ENCODE measurements around the gene SLC29A4. TPM values are rescaled to one million over a fixed set of nuclear protein-coding genes. Genes with fewer than 3 reads are reported as not detected.
"Not testable (repeated sequence)": the region's sequence is repeated elsewhere in the genome, so short reads cannot be mapped to it uniquely, and the experiment has no call there.

Gene SLC29A4
- total and polyA plus RNA-seq, 5 donors from 2014 or later = 0.22 to 0.47 (median 0.25) TPM

DNA sequence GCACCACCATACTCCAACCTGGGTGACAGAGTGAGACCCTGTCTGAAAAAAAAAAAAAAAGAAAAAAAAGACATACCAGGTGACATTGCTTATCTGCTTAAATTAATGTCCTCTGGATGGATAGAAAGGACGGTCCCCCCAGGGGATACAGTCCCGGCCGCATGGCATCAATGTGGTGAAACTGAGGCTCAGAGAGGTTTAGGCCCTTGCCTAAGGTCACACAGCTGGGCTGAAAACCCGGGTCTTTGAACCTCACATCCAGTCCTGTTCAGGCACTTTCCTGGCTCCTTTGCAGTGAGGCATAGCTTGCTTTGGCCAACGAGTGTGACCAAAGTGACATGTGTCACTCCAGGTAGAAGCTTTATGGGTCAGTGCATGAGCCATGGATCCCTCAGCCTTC, 4.6 kb downstream of the SLC29A4 start:
- not testable (repeated sequence) for H3K9me3 Mint-ChIP-seq; H3K27ac ChIP-seq (ENCODE audit: insufficient read depth, low read length, poor library complexity, severe bottlenecking); H3K36me3 ChIP-seq (ENCODE audit: control insufficient read depth, insufficient read depth, low read length); H3K4me1 ChIP-seq (ENCODE audit: control insufficient read depth, insufficient read depth, low read length, poor library complexity, severe bottlenecking); H3K4me3 Mint-ChIP-seq; ATAC-seq (ENCODE audit: low read depth in 2 of 2); H3K27ac Mint-ChIP-seq; H3K36me3 Mint-ChIP-seq; H3K27me3 ChIP-seq (ENCODE audit: control insufficient read depth, insufficient read depth, low read length); H3K4me1 Mint-ChIP-seq; H3K4me3 ChIP-seq (ENCODE audit: low read depth, low read length); H3K9me3 ChIP-seq (ENCODE audit: control insufficient read depth in 2 of 2, low read length in 2 of 2); DNase-seq
- peaks cover 11% of the 10 kb centered on the region for H3K27me3 Mint-ChIP-seq

DNA sequence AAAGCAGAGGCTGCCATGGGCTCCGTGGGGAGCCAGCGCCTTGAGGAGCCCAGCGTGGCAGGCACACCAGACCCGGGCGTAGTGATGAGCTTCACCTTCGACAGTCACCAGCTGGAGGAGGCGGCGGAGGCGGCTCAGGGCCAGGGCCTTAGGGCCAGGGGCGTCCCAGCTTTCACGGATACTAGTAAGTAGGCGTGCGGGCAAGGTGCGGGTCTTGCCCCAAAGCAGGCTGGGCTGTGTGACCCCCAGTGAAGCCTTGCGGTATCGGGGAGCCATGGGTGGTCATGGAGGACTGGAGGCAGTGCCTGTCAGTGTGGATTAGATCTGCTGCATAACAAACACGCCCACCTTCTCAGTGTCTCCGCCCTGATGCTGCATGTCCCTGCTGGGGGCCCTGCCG, 5.1 kb downstream of the SLC29A4 start:
- H3K4me3 ChIP-seq (ENCODE audit: low read depth, low read length) = no peak overlapping the region
- no peaks in the 10 kb centered on the region for H3K9me3 Mint-ChIP-seq
- no peaks in the 10 kb centered on the region for H3K27me3 ChIP-seq (ENCODE audit: control insufficient read depth, insufficient read depth, low read length)
- DNase-seq (no peak), ATAC-seq (ENCODE audit: low read depth in 2 of 2) (no peak)
- peak overlapping the region in 1 of 4 donors; percentile 54 for H3K4me3 Mint-ChIP-seq
- H3K4me1 ChIP-seq (ENCODE audit: control insufficient read depth, insufficient read depth, low read length, poor library complexity, severe bottlenecking) = peaks cover 6% of the 10 kb centered on the region
- H3K36me3 Mint-ChIP-seq = no peaks in the 10 kb centered on the region
- no peaks in the 10 kb centered on the region for H3K9me3 ChIP-seq (ENCODE audit: control insufficient read depth in 2 of 2, low read length in 2 of 2)
- no peaks in the 10 kb centered on the region for H3K36me3 ChIP-seq (ENCODE audit: control insufficient read depth, insufficient read depth, low read length)
- no peak overlapping the region for H3K27ac ChIP-seq (ENCODE audit: insufficient read depth, low read length, poor library complexity, severe bottlenecking)
- peaks cover 11% of the 10 kb centered on the region for H3K27me3 Mint-ChIP-seq
- H3K27ac Mint-ChIP-seq = no peak overlapping the region
- H3K4me1 Mint-ChIP-seq = peaks cover 0 to 4% (median 0%) of the 10 kb centered on the region in 4 donors

DNA sequence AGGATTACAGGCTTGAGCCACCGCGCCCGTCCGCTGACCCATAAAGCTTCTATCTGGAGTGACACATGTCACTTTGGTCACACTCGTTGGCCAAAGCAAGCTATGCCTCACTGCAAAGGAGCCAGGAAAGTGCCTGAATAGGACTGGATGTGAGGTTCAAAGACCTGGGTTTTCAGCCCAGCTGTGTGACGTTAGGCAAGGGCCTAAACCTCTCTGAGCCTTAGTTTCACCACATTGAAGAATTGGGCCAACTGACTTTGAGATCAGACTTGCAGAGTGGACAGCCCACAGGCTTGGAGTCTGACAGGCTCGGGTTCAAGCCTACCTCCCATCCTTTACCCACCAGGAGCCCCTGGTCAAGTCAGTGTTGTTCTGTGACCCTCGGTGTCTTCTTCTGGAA, 5.8 kb downstream of the SLC29A4 start:
- not testable (repeated sequence) for H3K27me3 ChIP-seq (ENCODE audit: control insufficient read depth, insufficient read depth, low read length); H3K27ac ChIP-seq (ENCODE audit: insufficient read depth, low read length, poor library complexity, severe bottlenecking); H3K4me3 ChIP-seq (ENCODE audit: low read depth, low read length); H3K9me3 Mint-ChIP-seq; H3K9me3 ChIP-seq (ENCODE audit: control insufficient read depth in 2 of 2, low read length in 2 of 2); H3K36me3 ChIP-seq (ENCODE audit: control insufficient read depth, insufficient read depth, low read length); H3K4me1 ChIP-seq (ENCODE audit: control insufficient read depth, insufficient read depth, low read length, poor library complexity, severe bottlenecking); H3K4me3 Mint-ChIP-seq; H3K36me3 Mint-ChIP-seq; H3K4me1 Mint-ChIP-seq; DNase-seq; H3K27ac Mint-ChIP-seq; ATAC-seq (ENCODE audit: low read depth in 2 of 2)
- H3K27me3 Mint-ChIP-seq = peaks cover 11% of the 10 kb centered on the region

DNA sequence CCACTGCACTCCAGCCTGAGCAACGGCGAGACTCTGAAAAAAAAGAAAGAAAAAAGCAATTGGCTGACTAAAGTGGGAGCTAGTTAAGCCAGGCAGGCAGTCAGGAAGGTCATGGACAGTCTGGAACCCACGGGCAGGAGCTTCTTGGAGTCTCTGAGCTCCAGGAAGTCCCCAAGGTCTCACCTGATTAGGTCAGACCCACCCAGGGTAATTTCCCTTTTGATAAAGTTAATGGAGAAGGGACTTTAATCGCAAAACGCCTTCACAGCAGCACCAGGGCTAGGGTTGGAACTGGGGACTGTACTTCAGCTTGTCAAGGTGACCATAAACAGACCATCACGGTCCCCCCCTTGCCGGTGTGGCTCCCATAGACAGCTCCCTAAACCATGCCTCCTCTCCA, 6.6 kb downstream of the SLC29A4 start:
- Mint-ChIP-seq H3K27ac (no peak overlapping the region), H3K4me1 (peaks cover 0 to 1% (median 0%) of the 10 kb centered on the region in 4 donors), H3K36me3 (no peaks in the 10 kb centered on the region), H3K9me3 (peaks cover 0 to 5% (median under 1%) of the 10 kb centered on the region in 7 donors), H3K27me3 (peaks cover 11% of the 10 kb centered on the region), H3K4me3 (no peak overlapping the region)
- no peaks in the 10 kb centered on the region for H3K9me3 ChIP-seq (ENCODE audit: control insufficient read depth in 2 of 2, low read length in 2 of 2)
- H3K4me3 ChIP-seq (ENCODE audit: low read depth, low read length) = no peak overlapping the region
- no peaks in the 10 kb centered on the region for H3K4me1 ChIP-seq (ENCODE audit: control insufficient read depth, insufficient read depth, low read length, poor library complexity, severe bottlenecking)
- H3K27me3 ChIP-seq (ENCODE audit: control insufficient read depth, insufficient read depth, low read length) = no peaks in the 10 kb centered on the region
- no peaks in the 10 kb centered on the region for H3K36me3 ChIP-seq (ENCODE audit: control insufficient read depth, insufficient read depth, low read length)
- ATAC-seq (ENCODE audit: low read depth in 2 of 2) (no peak), DNase-seq (no peak)
- H3K27ac ChIP-seq (ENCODE audit: insufficient read depth, low read length, poor library complexity, severe bottlenecking) = no peak overlapping the region

DNA sequence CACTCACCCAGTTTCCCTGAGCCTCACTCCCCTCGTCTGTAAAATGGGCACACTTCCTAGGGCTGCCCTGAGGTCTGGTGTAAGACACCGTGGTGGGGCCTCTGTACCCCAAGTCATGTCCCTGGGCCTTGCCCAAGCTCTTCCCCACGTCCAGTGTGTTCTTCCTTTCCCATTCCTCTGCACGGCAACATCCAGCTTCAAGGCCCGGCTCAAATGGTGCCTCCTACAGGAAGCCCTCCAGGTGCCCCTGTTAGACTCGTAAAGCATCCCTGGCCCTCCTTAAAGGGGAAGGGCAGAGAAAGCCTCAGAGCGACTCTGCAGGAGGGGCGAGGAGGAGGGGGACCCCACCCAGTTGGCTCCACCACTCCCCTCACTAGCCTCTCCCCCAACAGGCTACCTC, 8.6 kb downstream of the SLC29A4 start:
- H3K9me3 Mint-ChIP-seq = peaks cover 0 to 17% (median 4%) of the 10 kb centered on the region in 7 donors

DNA sequence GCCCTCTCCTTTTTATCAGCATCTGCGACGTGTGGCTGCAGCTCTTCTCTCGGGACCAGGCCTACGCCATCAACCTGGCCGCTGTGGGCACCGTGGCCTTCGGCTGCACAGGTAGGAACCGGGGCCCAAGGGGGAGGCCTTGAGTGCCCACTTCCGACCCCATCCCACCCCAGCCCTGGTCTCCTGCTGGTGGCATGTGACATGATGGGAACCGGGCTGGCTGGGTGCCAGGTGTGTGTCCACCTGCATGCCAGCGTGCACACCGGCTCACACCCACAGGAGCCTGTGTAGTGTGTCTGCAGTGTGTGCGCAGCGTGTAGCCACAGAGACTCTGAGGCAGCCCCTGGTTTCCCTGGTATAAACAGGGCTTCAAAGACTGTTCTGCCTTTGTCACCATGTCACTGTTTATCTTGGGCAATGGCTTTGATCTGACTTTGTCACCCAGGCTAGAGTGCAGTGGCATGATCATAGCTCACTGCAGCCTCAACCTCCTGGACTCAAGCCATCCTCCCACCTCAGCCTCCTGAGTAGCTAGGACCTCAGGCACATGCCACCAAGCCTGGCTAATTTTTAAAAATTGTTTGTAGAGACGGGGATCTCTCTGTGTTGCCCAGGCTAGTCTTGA, 9.1 kb downstream of the SLC29A4 start:
- H3K36me3 Mint-ChIP-seq; ATAC-seq (ENCODE audit: low read depth in 2 of 2); H3K36me3 ChIP-seq (ENCODE audit: control insufficient read depth, insufficient read depth, low read length); H3K27me3 Mint-ChIP-seq; H3K9me3 ChIP-seq (ENCODE audit: control insufficient read depth in 2 of 2, low read length in 2 of 2); H3K4me3 Mint-ChIP-seq; H3K27me3 ChIP-seq (ENCODE audit: control insufficient read depth, insufficient read depth, low read length); H3K4me1 ChIP-seq (ENCODE audit: control insufficient read depth, insufficient read depth, low read length, poor library complexity, severe bottlenecking); H3K27ac Mint-ChIP-seq; H3K4me3 ChIP-seq (ENCODE audit: low read depth, low read length); H3K4me1 Mint-ChIP-seq; H3K27ac ChIP-seq (ENCODE audit: insufficient read depth, low read length, poor library complexity, severe bottlenecking); DNase-seq: not testable (repeated sequence)
- H3K9me3 Mint-ChIP-seq = peaks cover 0 to 18% (median 4%) of the 10 kb centered on the region in 7 donors

More for the DNA sequence above, 8.6 kb downstream of the SLC29A4 start:
- no peak overlapping the region for H3K4me3 ChIP-seq (ENCODE audit: low read depth, low read length)
- no peaks in the 10 kb centered on the region for H3K4me1 ChIP-seq (ENCODE audit: control insufficient read depth, insufficient read depth, low read length, poor library complexity, severe bottlenecking)
- H3K27me3 ChIP-seq (ENCODE audit: control insufficient read depth, insufficient read depth, low read length) = no peaks in the 10 kb centered on the region
- Mint-ChIP-seq H3K36me3 (no peaks in the 10 kb centered on the region), H3K4me3 (no peak overlapping the region), H3K27me3 (peaks cover 5% of the 10 kb centered on the region), H3K4me1 (peaks cover 0 to 6% (median 0%) of the 10 kb centered on the region in 4 donors), H3K27ac (no peak overlapping the region)
- DNase-seq = no peak
- no peak overlapping the region for H3K27ac ChIP-seq (ENCODE audit: insufficient read depth, low read length, poor library complexity, severe bottlenecking)
- no peaks in the 10 kb centered on the region for H3K36me3 ChIP-seq (ENCODE audit: control insufficient read depth, insufficient read depth, low read length)
- no peak for ATAC-seq (ENCODE audit: low read depth in 2 of 2)
- peaks cover 0 to 7% of the 10 kb centered on the region in 2 experiments for H3K9me3 ChIP-seq (ENCODE audit: control insufficient read depth in 2 of 2, low read length in 2 of 2)

DNA sequence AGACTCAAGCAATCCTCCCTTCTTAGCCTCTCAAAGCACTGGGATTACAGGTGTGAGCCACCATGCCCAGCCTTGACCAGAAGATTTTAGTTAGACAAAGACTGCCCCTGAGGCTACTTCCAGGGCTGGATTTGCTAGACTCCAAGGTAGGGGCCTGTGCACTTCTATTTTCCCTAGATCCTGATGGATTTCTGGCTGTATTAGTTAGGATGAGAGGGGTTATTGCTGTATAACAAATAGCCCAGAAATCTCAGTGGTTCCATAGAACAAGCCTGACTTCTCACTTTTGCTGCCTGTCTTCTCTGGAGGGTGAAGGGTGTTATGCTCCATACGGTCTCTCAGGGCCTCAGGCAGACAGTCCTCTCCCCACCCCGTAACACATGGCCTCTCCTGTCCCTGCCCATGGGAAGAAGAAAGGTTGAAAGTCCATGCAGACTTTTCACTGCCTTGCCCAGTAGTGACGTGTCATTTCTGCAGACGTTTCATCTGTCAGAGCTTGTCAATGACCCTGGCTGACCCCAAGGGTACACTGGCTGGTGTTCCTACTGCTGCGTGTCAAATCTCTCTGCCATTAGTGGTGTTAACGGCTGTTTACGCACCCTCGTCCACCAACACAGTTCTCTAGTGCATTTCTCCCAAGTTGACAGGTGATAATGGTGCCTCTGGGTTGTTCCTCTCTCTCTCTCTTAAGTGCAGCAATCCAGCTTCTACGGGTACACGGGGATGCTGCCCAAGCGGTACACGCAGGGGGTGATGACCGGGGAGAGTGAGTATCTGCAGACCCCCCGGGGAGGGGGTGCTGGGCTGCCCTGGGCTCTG, 11.6 kb downstream of the SLC29A4 start:
- Histone ChIP-seq H3K36me3 (ENCODE audit: control insufficient read depth, insufficient read depth, low read length) (no peaks in the 10 kb centered on the region), H3K4me3 (ENCODE audit: low read depth, low read length) (no peak overlapping the region), H3K27me3 (ENCODE audit: control insufficient read depth, insufficient read depth, low read length) (no peaks in the 10 kb centered on the region), H3K27ac (ENCODE audit: insufficient read depth, low read length, poor library complexity, severe bottlenecking) (no peak overlapping the region), H3K4me1 (ENCODE audit: control insufficient read depth, insufficient read depth, low read length, poor library complexity, severe bottlenecking) (peaks cover 14% of the 10 kb centered on the region), H3K9me3 (ENCODE audit: control insufficient read depth in 2 of 2, low read length in 2 of 2) (peaks cover 0 to 7% of the 10 kb centered on the region in 2 experiments)
- H3K36me3 Mint-ChIP-seq = no peaks in the 10 kb centered on the region
- peaks cover 5% of the 10 kb centered on the region for H3K27me3 Mint-ChIP-seq
- peaks cover 0 to 23% (median 4%) of the 10 kb centered on the region in 4 donors for H3K4me1 Mint-ChIP-seq
- peaks cover 0 to 18% (median 4%) of the 10 kb centered on the region in 7 donors for H3K9me3 Mint-ChIP-seq
- H3K4me3 Mint-ChIP-seq = peak overlapping the region in 2 of 4 donors; percentile 8 to 43
- ATAC-seq (ENCODE audit: low read depth in 2 of 2) (no peak), DNase-seq (no peak)
- H3K27ac Mint-ChIP-seq = no peak overlapping the region

Data from CD4-positive, CD25-positive, alpha-beta regulatory T cell (primary cell).